GM12892 (cell line): Measurements from ENCODE around the gene CBR1.

Experiments
- POLR2A ChIP-seq: IDR thresholded peaks from 2 replicates; pipeline ENCODE4 v1.6.1; 2011; ENCODE audit warnings: low read depth, low read length, control low read depth
- POLR2AphosphoS5 ChIP-seq: IDR thresholded peaks from 2 replicates; pipeline ENCODE4 v1.6.1; 2011; ENCODE audit warnings: low read depth, low read length, control low read depth

DNA sequence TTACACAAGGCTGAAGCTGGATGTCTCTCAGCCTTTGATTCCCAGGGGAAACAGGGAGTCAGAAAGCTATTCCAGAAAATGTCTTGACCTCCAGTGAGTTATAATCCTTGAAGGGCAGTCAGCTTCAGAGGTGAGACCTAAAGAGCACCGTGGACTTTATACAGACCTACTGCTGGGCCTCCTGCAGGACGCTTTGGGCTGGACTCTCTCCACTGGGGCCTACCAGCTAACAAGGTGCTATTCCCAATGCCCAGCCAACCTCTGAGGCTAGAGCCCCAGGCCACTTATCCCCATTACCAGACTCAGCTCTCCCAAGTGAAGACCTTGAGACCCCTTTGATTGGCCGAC, 16.1 kb upstream of the CBR1 start:
- TF ChIP-seq POLR2A (no peak), POLR2AphosphoS5 (no peak)
